ENCODE results near the gene RPS6KA5. TPM values are rescaled to one million over a fixed set of nuclear protein-coding genes. Genes with fewer than 3 reads are reported as not detected.
"Not testable (repeated sequence)": the region's sequence is repeated elsewhere in the genome, so short reads cannot be mapped to it uniquely, and the experiment has no call there.

RPS6KA5 gene
- total and polyA plus RNA-seq, 10 donors, result 1.4 to 17.8 (median 8.5) TPM

- H3K27me3 ChIP-seq (replicated peaks in 1 of 7), result no peaks in the 10 kb centered on the region
- 37 to 51% (median 47%) methylated on average over 1 of the region's 1 CpG for WGBS, 5 donors
- no peak overlapping the region for H3K27ac ChIP-seq
- no peak for TF ChIP-seq CTCF (IDR thresholded peaks at IDR 0.05 in 8 of 11, conservative IDR thresholded peaks at IDR 0.05 in 3 of 11)
- no peak for TF ChIP-seq POLR2A (IDR thresholded peaks at IDR 0.05)
- TF ChIP-seq POLR2AphosphoS5 (IDR thresholded peaks at IDR 0.05), result no peak
- H3K9me3 ChIP-seq, result peaks cover 0 to 4% (median 0%) of the 10 kb centered on the region in 8 donors
- H3K4me1 ChIP-seq, result peaks cover 0 to 35% (median 7%) of the 10 kb centered on the region in 6 donors
- DNase-seq, result no peak
- H3K4me3 ChIP-seq, result no peak overlapping the region
- H3K36me3 ChIP-seq, result no peaks in the 10 kb centered on the region
- intact Hi-C loops (cut with DNase I; ENCODE audit: low total_unique reads), result no loop called here
Measured at GRCh38 chr14:91035855-91036254, 24.6 kb downstream of the RPS6KA5 start.

- intact Hi-C loops (cut with DNase I; ENCODE audit: low total_unique reads); H3K27ac ChIP-seq; H3K9me3 ChIP-seq; H3K36me3 ChIP-seq; H3K27me3 ChIP-seq (replicated peaks in 1 of 7); DNase-seq; H3K4me3 ChIP-seq: not testable (repeated sequence)
- WGBS, 5 donors, result 72 to 94% (median 75%) methylated on average over 9 to 10 of the region's 10 CpGs
- peaks cover 0 to 48% (median 12%) of the 10 kb centered on the region in 6 donors for H3K4me1 ChIP-seq
Measured at GRCh38 chr14:91034379-91034778, 26.1 kb downstream of the RPS6KA5 start.

- no peak for DNase-seq
- peaks cover 0 to 52% (median 9%) of the 10 kb centered on the region in 6 donors for H3K4me1 ChIP-seq
- peaks cover 0 to 4% (median 0%) of the 10 kb centered on the region in 8 donors for H3K9me3 ChIP-seq
- H3K36me3 ChIP-seq, result no peaks in the 10 kb centered on the region
- TF ChIP-seq POLR2A (IDR thresholded peaks at IDR 0.05) (no peak), POLR2AphosphoS5 (IDR thresholded peaks at IDR 0.05) (no peak), CTCF (IDR thresholded peaks at IDR 0.05 in 8 of 11, conservative IDR thresholded peaks at IDR 0.05 in 3 of 11) (no peak)
- WGBS, 5 donors, result 65 to 88% (median 79%) methylated on average over 3 of the region's 3 CpGs
- no peak overlapping the region for H3K4me3 ChIP-seq
- H3K27me3 ChIP-seq (replicated peaks in 1 of 7), result no peaks in the 10 kb centered on the region
- no peak overlapping the region for H3K27ac ChIP-seq
- intact Hi-C loops (cut with DNase I; ENCODE audit: low total_unique reads), result no loop called here
Measured at GRCh38 chr14:91032248-91032647, 28.2 kb downstream of the RPS6KA5 start.

GRCh38 chr14:91031666-91032065 is 28.8 kb downstream of the RPS6KA5 start:
- H3K36me3 ChIP-seq, result no peaks in the 10 kb centered on the region
- H3K27ac ChIP-seq, result no peak overlapping the region
- no peaks in the 10 kb centered on the region for H3K27me3 ChIP-seq (replicated peaks in 1 of 7)
- H3K4me3 ChIP-seq, result no peak overlapping the region
- H3K4me1 ChIP-seq, result peaks cover 0 to 52% (median 9%) of the 10 kb centered on the region in 6 donors
- TF ChIP-seq POLR2AphosphoS5 (IDR thresholded peaks at IDR 0.05) (no peak), POLR2A (IDR thresholded peaks at IDR 0.05) (no peak), CTCF (IDR thresholded peaks at IDR 0.05 in 8 of 11, conservative IDR thresholded peaks at IDR 0.05 in 3 of 11) (no peak)
- WGBS, 5 donors, result 95 to 99% (median 96%) methylated on average over 4 of the region's 4 CpGs
- intact Hi-C loops (cut with DNase I; ENCODE audit: low total_unique reads), result no loop called here
- DNase-seq, result no peak
- peaks cover 0 to 4% (median 0%) of the 10 kb centered on the region in 8 donors for H3K9me3 ChIP-seq
